GM23248 (cell line): ENCODE data around the gene RESF1. TPM values are rescaled to one million over a fixed set of nuclear protein-coding genes. Genes with fewer than 3 reads are reported as not detected.
"Not testable (repeated sequence)": the region's sequence is repeated elsewhere in the genome, so short reads cannot be mapped to it uniquely, and the experiment has no call there.

Experiments used
- DNase-seq: peaks from one replicate; pipeline ENCODE4 v3.0.0-alpha.2; 2015
- H2AFZ ChIP-seq: fragments of 200-600 bp; sonication (generic); 2 replicates; pipeline ENCODE4 v1.6.1; 2016; ENCODE audit warnings: antibody characterized with exemption
- H3F3A ChIP-seq: fragments of 200-600 bp; sonication (generic); 2 replicates; pipeline ENCODE4 v1.6.1; 2016; ENCODE audit warnings: mild to moderate bottlenecking, antibody characterized with exemption, mixed run types; ENCODE audit not compliant: insufficient read depth
- H3K27ac ChIP-seq: fragments of 200-600 bp; sonication (generic); 2 replicates; pipeline ENCODE4 v1.5.1; 2016; ENCODE audit warnings: mild to moderate bottlenecking
- H3K27me3 ChIP-seq: fragments of 200-600 bp; sonication (generic); replicated peaks from 2 replicates; pipeline ENCODE4 v1.6.1; 2016; ENCODE audit warnings: mild to moderate bottlenecking; ENCODE audit not compliant: insufficient read depth
- H3K36me3 ChIP-seq: fragments of 200-600 bp; sonication (generic); 2 replicates; pipeline ENCODE4 v1.6.1; 2016; ENCODE audit warnings: low read depth, mild to moderate bottlenecking
- H3K4me1 ChIP-seq: fragments of 200-600 bp; sonication (generic); 2 replicates; pipeline ENCODE4 v1.6.1; 2016; ENCODE audit warnings: mild to moderate bottlenecking; ENCODE audit not compliant: insufficient read depth
- H3K4me2 ChIP-seq: fragments of 200-600 bp; sonication (generic); one replicate; pipeline ENCODE4 v1.6.1; 2016; ENCODE audit warnings: mild to moderate bottlenecking; ENCODE audit not compliant: unreplicated experiment
- H3K4me3 ChIP-seq: fragments of 200-600 bp; sonication (generic); 2 replicates; pipeline ENCODE4 v1.5.1; 2016; ENCODE audit warnings: mild to moderate bottlenecking
- H3K79me2 ChIP-seq: fragments of 200-600 bp; sonication (generic); 2 replicates; pipeline ENCODE4 v1.6.1; 2016; ENCODE audit warnings: mild to moderate bottlenecking; ENCODE audit not compliant: insufficient read depth
- H3K9ac ChIP-seq: fragments of 200-600 bp; sonication (generic); 2 replicates; pipeline ENCODE4 v1.6.1; 2016; ENCODE audit warnings: mild to moderate bottlenecking
- H3K9me2 ChIP-seq: fragments of 200-600 bp; sonication (generic); 2 replicates; pipeline ENCODE4 v1.6.1; 2016; ENCODE audit warnings: mixed run types, mild to moderate bottlenecking, moderate library complexity; ENCODE audit not compliant: insufficient read depth
- H3K9me3 ChIP-seq: fragments of 200-600 bp; sonication (generic); one replicate; pipeline ENCODE4 v1.6.1; 2017; ENCODE audit warnings: low read depth
- H4K20me1 ChIP-seq: fragments of 200-600 bp; sonication (generic); 2 replicates; pipeline ENCODE4 v1.6.0; 2016; ENCODE audit not compliant: insufficient read depth
- EZH2 ChIP-seq: fragments of 200-600 bp; sonication (generic); IDR thresholded peaks from 2 replicates; pipeline ENCODE4 v1.6.1; 2018; ENCODE audit warnings: antibody characterized with exemption, mild to moderate bottlenecking; ENCODE audit not compliant: insufficient read depth, poor library complexity, severe bottlenecking
- EZH2phosphoT487 ChIP-seq: fragments of 200-600 bp; sonication (generic); IDR thresholded peaks from 2 replicates; pipeline ENCODE4 v1.6.1; 2018; ENCODE audit warnings: antibody characterized with exemption, moderate library complexity, mild to moderate bottlenecking, low read depth; ENCODE audit not compliant: insufficient read depth
- WGBS, 2 experiments: methylation state at CpG; one replicate each; pipeline ENCODE4 v1.1.6; 2015 to 2017; ENCODE audit warnings: low lambda C conversion rate in 2 of 2, low coverage in 1 of 2; ENCODE audit errors: missing lambda C conversion rate in 2 of 2; 5-methylcytosine and 5-hydroxymethylcytosine counted together
- in situ Hi-C: fragments of 300-500 bp; cut with MboI; formaldehyde crosslinking; loops from 2 replicates; pipeline ENCODE4 v1.15.0; 2020
- polyA plus RNA-seq: library from polyadenylated mRNA; unstranded; fragments of >200 nt; fragmentation: Nextera tagmentation; extraction: Ambion mirVana; gene quantifications from 2 replicates; pipeline ENCODE4 v1.2.1, GENCODE V29; 2016
- total RNA-seq: library from RNA; depleted of rRNA; stranded (reverse); fragments of >200 nt; shearing (Covaris generic); gene quantifications from 2 replicates; pipeline ENCODE4 v1.2.3, GENCODE V29; 2014

Gene RESF1
- total and polyA plus RNA-seq, 2 experiments from 2014 or later: 8.3 to 8.4 TPM

DNA sequence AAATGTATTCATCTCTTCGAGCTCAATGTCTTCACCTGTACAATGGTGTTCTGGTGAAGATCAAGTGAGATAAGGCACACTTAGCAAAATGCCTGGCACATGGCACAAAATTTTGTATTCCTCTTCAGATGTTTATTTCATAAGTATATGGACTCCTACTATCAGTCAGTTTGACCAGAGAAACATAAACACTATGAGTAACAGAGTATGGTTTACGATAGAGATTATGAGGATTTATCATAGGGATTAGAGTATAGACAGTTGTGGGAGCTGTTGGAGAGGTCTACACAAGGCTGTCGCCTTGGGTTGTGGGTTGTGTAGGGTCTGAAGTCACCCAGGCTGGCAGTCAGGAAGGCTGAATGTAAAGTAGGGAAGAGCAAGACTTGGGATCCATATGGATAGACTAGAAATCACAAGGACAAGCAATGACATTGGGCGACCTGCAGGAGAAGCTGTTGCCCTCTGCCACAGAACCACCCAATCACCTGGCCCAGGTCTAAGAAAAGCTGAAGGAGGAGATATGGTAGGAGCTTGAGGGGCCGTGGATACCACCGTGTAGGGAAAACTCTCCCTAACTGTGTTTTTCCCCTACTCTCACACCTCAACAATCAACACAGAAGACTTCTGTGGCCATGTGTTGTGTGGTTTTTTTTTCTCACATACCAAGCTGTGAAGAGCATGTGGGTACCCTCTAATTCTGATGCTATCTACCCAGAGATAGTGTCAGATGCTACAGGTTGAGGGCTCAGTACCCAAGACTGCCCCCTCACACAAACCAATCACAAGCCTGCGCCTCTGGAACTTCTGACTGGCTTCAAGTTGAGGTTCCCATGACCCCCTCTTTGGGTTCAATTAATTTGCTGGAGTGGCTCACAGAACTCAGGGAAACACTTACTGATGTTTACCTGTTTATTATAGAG is 27.2 kb upstream of the RESF1 start:
- Histone ChIP-seq H3K9me2 (no peaks in the 10 kb centered on the region), H3K27ac (no peak overlapping the region), H3K4me1 (no peaks in the 10 kb centered on the region), H3K9me3 (no peaks in the 10 kb centered on the region), H3K79me2 (no peaks in the 10 kb centered on the region), H4K20me1 (no peaks in the 10 kb centered on the region), H3K9ac (no peak overlapping the region), H2AFZ (no peak overlapping the region), H3K36me3 (no peaks in the 10 kb centered on the region), H3K27me3 (no peaks in the 10 kb centered on the region), H3F3A (no peaks in the 10 kb centered on the region), H3K4me3 (no peak overlapping the region), H3K4me2 (no peak overlapping the region)
- no peak for DNase-seq
- 46 to 49% methylated on average over 7 of the region's 7 CpGs for WGBS, 2 experiments
- in situ Hi-C loops: no loop called here
- no peak for TF ChIP-seq EZH2phosphoT487
- no peak for TF ChIP-seq EZH2

- no peaks in the 10 kb centered on the region for H4K20me1 ChIP-seq
- in situ Hi-C loops: no loop called here
- DNase-seq: no peak
- TF ChIP-seq EZH2 (no peak), EZH2phosphoT487 (no peak)
- no peaks in the 10 kb centered on the region for H3K4me1 ChIP-seq
- no peak overlapping the region for H3K9ac ChIP-seq
- H3K27ac ChIP-seq: no peak overlapping the region
- H3K9me2 ChIP-seq: no peaks in the 10 kb centered on the region
- H3K9me3 ChIP-seq: no peaks in the 10 kb centered on the region
- H2AFZ ChIP-seq: no peak overlapping the region
- no peaks in the 10 kb centered on the region for H3K79me2 ChIP-seq
- no peaks in the 10 kb centered on the region for H3F3A ChIP-seq
- no peak overlapping the region for H3K4me3 ChIP-seq
- WGBS, 2 experiments: 31 to 32% methylated on average over 4 of the region's 4 CpGs
- no peaks in the 10 kb centered on the region for H3K27me3 ChIP-seq
- H3K36me3 ChIP-seq: no peaks in the 10 kb centered on the region
- no peak overlapping the region for H3K4me2 ChIP-seq
These were observed 14.9 kb upstream of the RESF1 start for GRCh38 chr12:31944299-31944698.

GRCh38 chr12:31947971-31948370 is 11.2 kb upstream of the RESF1 start:
- Histone ChIP-seq H3K36me3 (no peaks in the 10 kb centered on the region), H3K4me2 (no peak overlapping the region), H3F3A (no peaks in the 10 kb centered on the region), H4K20me1 (no peaks in the 10 kb centered on the region), H3K4me1 (no peaks in the 10 kb centered on the region), H2AFZ (no peak overlapping the region), H3K4me3 (no peak overlapping the region), H3K9ac (no peak overlapping the region), H3K79me2 (no peaks in the 10 kb centered on the region), H3K9me3 (no peaks in the 10 kb centered on the region), H3K27ac (no peak overlapping the region), H3K9me2 (no peaks in the 10 kb centered on the region), H3K27me3 (no peaks in the 10 kb centered on the region)
- no peak for DNase-seq
- in situ Hi-C loops: no loop called here
- TF ChIP-seq EZH2phosphoT487: no peak
- TF ChIP-seq EZH2: no peak
- WGBS, 2 experiments: 80 to 85% methylated on average over 6 of the region's 6 CpGs

DNA sequence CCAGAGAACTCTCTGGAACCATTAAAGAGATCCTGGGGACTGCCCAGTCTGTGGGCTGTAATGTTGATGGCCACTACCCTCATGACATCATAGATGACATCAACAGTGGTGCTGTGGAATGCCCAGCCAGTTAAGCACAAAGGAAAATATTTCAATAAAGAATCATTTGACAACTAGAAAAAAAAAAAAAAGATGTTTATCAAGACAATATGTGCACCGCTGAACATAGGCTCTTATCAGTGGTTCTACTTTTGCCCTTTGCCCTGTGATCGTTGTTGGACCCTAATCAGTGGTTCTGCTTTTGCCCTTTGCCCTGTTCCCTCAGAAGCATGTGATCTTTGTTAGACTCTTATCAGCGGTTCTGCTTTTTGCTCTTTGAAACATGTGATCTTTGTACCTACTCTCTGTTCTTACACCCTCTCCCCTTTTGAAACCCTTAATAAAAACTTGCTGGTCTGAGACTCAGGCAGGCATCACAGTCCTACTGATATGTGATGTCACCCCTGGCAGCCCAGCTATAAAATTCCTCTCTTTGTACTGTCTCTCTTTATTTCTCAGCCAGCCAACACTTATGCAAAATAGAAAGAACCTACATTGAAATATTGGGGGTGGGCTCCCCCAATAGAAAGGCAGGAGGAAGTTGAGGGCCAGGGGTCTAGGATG is 10.4 kb upstream of the RESF1 start:
- H3K9ac ChIP-seq, H4K20me1 ChIP-seq, H3K4me3 ChIP-seq, H3K27me3 ChIP-seq, in situ Hi-C loops, H3K4me2 ChIP-seq, H3K4me1 ChIP-seq, H2AFZ ChIP-seq, H3K79me2 ChIP-seq, H3F3A ChIP-seq, H3K36me3 ChIP-seq, H3K9me2 ChIP-seq, H3K27ac ChIP-seq, H3K9me3 ChIP-seq, DNase-seq: not testable (repeated sequence)
- 52 to 58% methylated on average over 3 of the region's 3 CpGs for WGBS, 2 experiments
